SK-N-MC (cell line): Measurements from ENCODE around the gene SERTM1.

Experiments used
- DNase-seq: peaks from one replicate; pipeline ENCODE4 v3.0.0-alpha.2; 2011; ENCODE audit warnings: low read depth, low spot score
- H3K27ac ChIP-seq: fragments of 200-600 bp; sonication (generic); 2 replicates; pipeline ENCODE4 v1.5.1; 2016; ENCODE audit warnings: mixed run types
- H3K36me3 ChIP-seq: fragments of 200-600 bp; sonication (generic); 2 replicates; pipeline ENCODE4 v1.6.1; 2017; ENCODE audit warnings: antibody characterized with exemption, low read length, mixed read lengths; ENCODE audit not compliant: insufficient read depth
- H3K4me3 ChIP-seq: fragments of 200-600 bp; sonication (generic); 2 replicates; pipeline ENCODE4 v1.5.1; 2016
- H3K9ac ChIP-seq: fragments of 200-600 bp; sonication (generic); 2 replicates; pipeline ENCODE4 v1.8.0; 2017; ENCODE audit warnings: mixed run types, mixed read lengths; ENCODE audit not compliant: insufficient read length
- H3K9me3 ChIP-seq: fragments of 200-600 bp; sonication (generic); 2 replicates; pipeline ENCODE4 v1.6.1; 2017; ENCODE audit warnings: low read depth, mild to moderate bottlenecking, antibody characterized with exemption, low read length, moderate library complexity, mixed read lengths
- EZH2 ChIP-seq: fragments of 200-600 bp; sonication (generic); IDR thresholded peaks from one replicate; pipeline ENCODE4 v1.6.1; 2017; ENCODE audit warnings: antibody characterized with exemption
- FOXP2 ChIP-seq: optimal IDR thresholded peaks from 2 replicates; pipeline ENCODE3; 2011; ENCODE audit warnings: mild to moderate bottlenecking, moderate library complexity; ENCODE audit not compliant: insufficient read depth; ENCODE audit errors: extremely low read length, control extremely low read depth
- POLR2AphosphoS5 ChIP-seq: IDR thresholded peaks from 2 replicates; pipeline ENCODE4 v1.6.1; 2012; ENCODE audit warnings: mild to moderate bottlenecking, low read depth, low read length, borderline replicate concordance

SERTM1 gene

GRCh38 chr13:36668316-36668715 lies 5.5 kb upstream of the SERTM1 start:
- H3K9me3 ChIP-seq: no peaks in the 10 kb centered on the region
- no peak overlapping the region for H3K27ac ChIP-seq
- no peak overlapping the region for H3K4me3 ChIP-seq
- no peaks in the 10 kb centered on the region for H3K36me3 ChIP-seq
- no peak overlapping the region for H3K9ac ChIP-seq
- TF ChIP-seq FOXP2: no peak
- no peak for TF ChIP-seq POLR2AphosphoS5
- TF ChIP-seq EZH2: no peak
- DNase-seq: no peak

GRCh38 chr13:36673352-36673751 lies 468 bp upstream of the SERTM1 start:
- Histone ChIP-seq H3K27ac (no peak overlapping the region), H3K9me3 (no peaks in the 10 kb centered on the region), H3K36me3 (no peaks in the 10 kb centered on the region), H3K9ac (no peak overlapping the region), H3K4me3 (peak overlapping the region; percentile 77)
- TF ChIP-seq EZH2 (no peak), FOXP2 (no peak), POLR2AphosphoS5 (no peak)
- DNase-seq: no peak

GRCh38 chr13:36674337-36675212 lies 755 bp downstream of the SERTM1 start:
- no peak overlapping the region for H3K27ac ChIP-seq

GRCh38 chr13:36675213-36675536 lies 1.4 kb downstream of the SERTM1 start:
- Histone ChIP-seq H3K27ac (no peak overlapping the region), H3K9ac (no peak overlapping the region), H3K4me3 (no peak overlapping the region), H3K9me3 (no peaks in the 10 kb centered on the region), H3K36me3 (no peaks in the 10 kb centered on the region)
- TF ChIP-seq EZH2: no peak
- TF ChIP-seq FOXP2: no peak
- TF ChIP-seq POLR2AphosphoS5: no peak
- no peak for DNase-seq

More at GRCh38 chr13:36674337-36675212, 755 bp downstream of the SERTM1 start:
- Histone ChIP-seq H3K36me3 (no peaks in the 10 kb centered on the region), H3K9ac (no peak overlapping the region), H3K9me3 (no peaks in the 10 kb centered on the region), H3K4me3 (peak overlapping the region; percentile 77)
- no peak for DNase-seq
- no peak for TF ChIP-seq POLR2AphosphoS5
- TF ChIP-seq FOXP2: no peak
- no peak for TF ChIP-seq EZH2

- no peak overlapping the region for H3K4me3 ChIP-seq
- H3K9me3 ChIP-seq: no peaks in the 10 kb centered on the region
- TF ChIP-seq POLR2AphosphoS5 (no peak), EZH2 (no peak), FOXP2 (no peak)
- H3K27ac ChIP-seq: no peak overlapping the region
- no peak overlapping the region for H3K9ac ChIP-seq
- no peak for DNase-seq
- H3K36me3 ChIP-seq: no peaks in the 10 kb centered on the region
Measured at GRCh38 chr13:36680913-36681312, 7.1 kb downstream of the SERTM1 start.

GRCh38 chr13:36681894-36682624 lies 8.2 kb downstream of the SERTM1 start:
- Histone ChIP-seq H3K27ac (no peak overlapping the region), H3K9ac (no peak overlapping the region), H3K36me3 (no peaks in the 10 kb centered on the region), H3K4me3 (no peak overlapping the region), H3K9me3 (no peaks in the 10 kb centered on the region)
- no peak for DNase-seq
- TF ChIP-seq POLR2AphosphoS5 (no peak), EZH2 (no peak), FOXP2 (no peak)

GRCh38 chr13:36683701-36684100 lies 9.9 kb downstream of the SERTM1 start:
- H3K27ac ChIP-seq: no peak overlapping the region
- TF ChIP-seq EZH2 (no peak), POLR2AphosphoS5 (no peak), FOXP2 (no peak)
- DNase-seq: no peak
- H3K36me3 ChIP-seq: no peaks in the 10 kb centered on the region
- H3K9me3 ChIP-seq: no peaks in the 10 kb centered on the region
- no peak overlapping the region for H3K4me3 ChIP-seq
- H3K9ac ChIP-seq: no peak overlapping the region

- TF ChIP-seq EZH2 (no peak), POLR2AphosphoS5 (no peak), FOXP2 (no peak)
- H3K4me3 ChIP-seq: peak overlapping the region; percentile 44
- peak overlapping the region; percentile 82 for H3K27ac ChIP-seq
- no peaks in the 10 kb centered on the region for H3K36me3 ChIP-seq
- DNase-seq: no peak
- no peak overlapping the region for H3K9ac ChIP-seq
- H3K9me3 ChIP-seq: no peaks in the 10 kb centered on the region
Measured at GRCh38 chr13:36685927-36686326, 12.1 kb downstream of the SERTM1 start.
